CD4-positive, alpha-beta T cell treated with Interleukin-6 for 4 hours (primary cell): ENCODE measurements around the gene RNF222.
A peak's percentile ranks its signal among the peaks of the same experiment; 100 is the strongest.
"Not testable (repeated sequence)": the region's sequence is repeated elsewhere in the genome, so short reads cannot be mapped to it uniquely, and the experiment has no call there.

Experiments
- DNase-seq: peaks from one replicate; pipeline ENCODE4 v3.0.0-alpha.2; 2020; ENCODE audit warnings: mixed read lengths

Gene RNF222

GRCh38 chr17:8378117-8378516 is 19.5 kb downstream of the RNF222 start:
- not testable (repeated sequence) for DNase-seq

GRCh38 chr17:8377422-8377821 is 20.2 kb downstream of the RNF222 start:
- no peak for DNase-seq

- DNase-seq = peak; percentile 92
Measured at GRCh38 chr17:8376271-8377067, 21.2 kb downstream of the RNF222 start, which contains the start of gene KRABD2. Gene KRABD2, minus strand, starts transcription at chr17:8376704.

- DNase-seq = no peak
Measured at GRCh38 chr17:8375738-8376259, 21.8 kb downstream of the RNF222 start.

DNA sequence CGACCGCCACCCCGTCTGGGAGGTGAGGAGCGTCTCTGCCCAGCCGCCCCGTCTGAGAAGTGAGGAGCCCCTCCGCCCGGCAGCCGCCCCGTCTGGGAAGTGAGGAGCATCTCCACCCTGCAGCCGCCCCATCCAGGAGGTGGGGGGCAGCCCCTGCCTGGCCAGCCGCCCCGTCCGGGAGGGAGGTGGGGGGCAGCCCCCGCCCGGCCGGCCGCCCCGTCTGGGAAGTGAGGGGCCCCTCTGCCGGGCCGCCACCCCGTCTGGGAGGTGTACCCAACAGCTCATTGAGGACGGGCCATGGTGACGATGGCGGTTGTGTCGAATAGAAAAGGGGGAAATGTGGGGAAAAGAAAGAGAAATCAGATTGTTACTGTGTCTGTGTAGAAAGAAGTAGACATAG is 23.8 kb downstream of the RNF222 start:
- not testable (repeated sequence) for DNase-seq

DNA sequence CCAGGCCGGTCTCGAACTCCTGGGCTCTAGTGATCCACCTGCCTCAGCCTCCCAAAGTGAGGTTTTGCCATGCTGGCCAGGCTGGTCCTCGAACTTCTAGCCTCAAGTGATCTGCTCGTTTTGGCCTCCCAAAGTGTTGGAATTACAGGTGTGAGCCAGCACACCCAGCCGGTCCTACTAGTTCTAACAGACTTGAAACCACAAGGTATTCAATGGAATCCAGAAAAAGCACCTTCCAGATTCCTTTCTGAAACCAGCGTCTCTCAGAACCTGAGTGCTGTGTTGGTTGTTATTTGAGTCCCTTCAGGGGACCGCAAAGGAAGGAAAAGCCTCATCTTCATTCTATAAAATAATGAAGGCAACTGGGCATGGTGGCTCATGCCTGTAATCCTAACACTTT is 25.2 kb downstream of the RNF222 start:
- DNase-seq = no peak

- DNase-seq = no peak
Measured at GRCh38 chr17:8371786-8372185, 25.8 kb downstream of the RNF222 start.

DNA sequence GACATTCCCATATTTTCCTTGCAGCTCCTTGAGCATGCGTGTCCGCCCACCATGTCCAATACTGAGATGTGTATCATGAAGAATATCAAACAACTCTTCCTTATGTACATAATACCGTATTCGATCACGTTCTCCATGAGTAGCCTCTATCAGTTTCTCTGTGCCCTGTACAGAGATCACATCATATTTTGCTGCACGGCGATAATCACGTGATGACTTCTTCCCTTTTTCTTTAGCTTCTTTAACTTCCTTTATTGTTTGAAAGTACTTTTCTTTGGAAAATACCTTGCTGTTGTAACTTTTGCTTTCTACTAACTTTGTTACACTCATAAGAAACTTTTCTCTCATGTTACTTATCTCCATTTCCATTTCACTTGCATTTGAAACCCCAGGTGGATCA is 27.7 kb downstream of the RNF222 start:
- DNase-seq = no peak

DNA sequence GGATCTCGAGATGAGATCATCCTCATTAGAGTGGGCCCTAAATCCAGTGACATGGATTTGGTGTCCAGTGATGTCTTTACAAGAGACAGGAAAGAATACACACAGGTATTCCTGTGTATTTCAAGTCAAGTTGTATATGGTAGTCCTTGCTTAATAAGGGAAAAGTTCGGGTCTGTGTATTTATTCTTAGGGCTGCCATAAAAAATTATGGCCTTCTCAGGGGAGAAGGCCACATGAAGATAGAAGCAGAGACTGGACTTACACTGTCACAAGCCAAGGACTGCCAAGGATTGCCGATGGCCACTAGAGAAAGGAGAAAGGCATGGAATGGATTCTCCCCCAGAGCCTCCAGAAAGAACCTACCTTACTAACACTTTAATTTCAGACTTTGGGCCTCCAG is 29.4 kb downstream of the RNF222 start:
- no peak for DNase-seq

DNA sequence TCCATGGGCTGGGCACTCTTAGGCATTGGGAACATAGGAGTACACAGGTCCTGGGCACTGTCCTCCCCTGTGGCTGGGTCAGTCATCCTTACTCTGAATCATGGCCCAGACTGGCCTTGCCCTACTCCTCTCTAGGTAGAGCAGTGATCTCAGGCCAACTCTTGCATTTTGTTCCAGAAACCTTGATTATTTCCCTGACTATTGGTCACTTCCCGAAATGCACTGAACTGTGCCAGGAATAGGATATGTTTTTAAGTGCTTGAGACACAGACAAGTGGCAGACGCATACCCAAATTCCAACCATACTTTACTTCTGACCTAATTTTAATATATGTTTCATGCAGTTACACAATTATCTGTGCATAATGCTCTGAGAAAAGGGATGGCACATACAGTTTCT is 31.4 kb downstream of the RNF222 start:
- no peak for DNase-seq

GRCh38 chr17:8365143-8365542 is 32.5 kb downstream of the RNF222 start:
- DNase-seq = no peak

DNA sequence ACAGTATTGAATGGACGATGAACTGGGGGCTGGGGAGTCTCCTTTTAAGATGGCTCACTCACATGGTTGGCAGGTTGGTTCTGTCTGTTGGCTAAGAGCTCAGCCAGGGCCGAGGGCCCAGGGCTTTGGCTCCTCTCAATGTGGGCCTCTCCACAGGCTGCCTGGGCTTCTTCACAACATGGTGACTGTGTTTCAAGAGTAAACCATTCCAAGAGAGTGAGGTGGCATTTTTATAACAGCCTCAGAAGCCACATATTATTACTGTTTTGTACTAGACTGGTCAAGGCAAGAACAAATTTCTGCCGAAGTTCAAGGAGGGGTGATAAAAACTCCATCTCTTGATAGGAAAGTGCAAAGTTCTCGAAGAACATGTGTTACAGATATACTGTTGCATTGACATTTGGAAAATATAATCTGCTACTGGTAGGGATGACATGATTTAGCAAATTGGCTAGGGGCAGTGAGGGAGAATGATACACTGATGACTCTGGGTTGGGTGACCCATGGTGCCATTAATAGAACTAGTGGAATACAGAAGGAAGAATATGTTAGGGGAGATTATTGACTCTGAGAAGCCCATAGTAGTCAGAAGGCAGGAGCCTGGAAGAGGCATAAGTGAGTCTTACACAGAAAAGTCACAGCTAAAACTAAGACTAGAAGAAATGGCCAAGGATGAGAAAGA is 34.8 kb downstream of the RNF222 start:
- no peak for DNase-seq

DNA sequence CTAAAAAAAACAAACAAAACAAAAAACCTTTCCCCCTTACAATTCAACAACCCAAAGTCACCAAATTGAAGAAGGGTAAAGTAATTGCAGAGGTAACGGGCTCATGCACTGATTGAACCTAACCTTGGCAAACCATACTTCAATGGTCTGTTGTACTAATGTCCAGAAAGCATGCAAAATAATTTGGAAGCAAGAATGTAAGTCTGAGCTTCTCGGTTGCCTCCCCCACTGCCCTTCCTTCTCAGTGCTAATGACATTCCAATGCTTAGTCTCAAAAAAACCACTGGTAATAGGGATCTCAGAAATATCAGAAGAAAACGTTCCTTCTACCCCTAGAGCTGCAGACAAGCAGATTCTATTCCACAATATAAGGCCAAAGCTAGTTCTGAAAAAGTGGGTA is 36.9 kb downstream of the RNF222 start:
- no peak for DNase-seq

DNA sequence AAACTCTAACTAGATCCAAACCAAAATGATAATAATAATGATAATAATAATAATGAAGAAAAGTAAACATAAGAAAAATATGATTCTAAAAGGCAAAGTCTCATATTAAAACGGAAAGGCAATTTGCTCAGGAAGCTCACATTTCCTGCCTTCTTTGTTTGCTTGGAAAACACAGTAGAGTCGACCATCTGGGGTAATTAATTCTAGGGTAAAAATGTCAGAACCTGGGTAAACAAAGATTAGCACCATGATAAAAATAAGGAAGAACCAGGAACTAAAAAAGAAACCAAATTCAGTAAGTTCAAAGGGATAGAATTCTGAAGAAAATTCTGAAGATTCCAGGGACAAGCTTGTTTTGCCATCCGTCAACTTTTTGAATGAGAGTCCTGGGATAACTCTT is 37.4 kb downstream of the RNF222 start:
- no peak for DNase-seq

DNA sequence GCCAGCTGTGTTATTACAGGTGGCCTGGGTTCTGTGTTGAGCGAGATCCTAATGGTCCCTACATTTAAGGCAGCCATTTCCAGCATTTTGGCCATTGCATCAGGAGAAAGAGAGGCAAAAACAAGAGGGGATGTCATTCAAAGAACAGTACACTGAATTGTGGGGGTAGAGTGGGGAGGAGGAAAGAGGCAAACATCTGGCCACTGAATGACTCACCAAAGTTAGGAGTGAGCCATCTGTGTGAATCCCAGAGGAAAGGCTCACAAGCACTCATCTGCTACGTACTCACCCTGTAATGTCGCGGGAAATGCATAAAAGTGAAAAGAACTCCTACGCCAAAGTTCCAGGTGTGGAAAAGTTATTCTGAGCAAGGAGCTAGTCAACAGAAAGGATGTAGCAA is 37.9 kb downstream of the RNF222 start:
- no peak for DNase-seq

DNA sequence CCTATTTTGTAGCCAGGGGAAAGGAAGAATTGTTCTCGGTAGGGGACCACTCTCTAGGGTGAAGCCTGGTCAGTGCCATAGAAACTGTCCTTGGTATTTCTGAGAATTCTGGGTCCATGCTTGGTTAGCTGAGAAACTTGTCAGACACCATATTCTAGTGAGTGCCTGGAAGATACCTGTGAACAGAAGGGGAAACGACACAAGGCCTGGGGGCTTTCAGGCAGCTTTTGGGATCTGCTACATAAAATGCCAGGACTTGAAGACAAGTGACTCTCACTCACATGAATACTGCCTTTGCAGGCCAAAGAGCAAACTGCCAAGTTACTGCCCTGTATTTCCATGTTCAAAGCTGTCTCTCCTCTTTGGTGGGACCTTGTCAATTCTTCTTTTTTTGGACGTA is 39.7 kb downstream of the RNF222 start:
- no peak for DNase-seq

DNA sequence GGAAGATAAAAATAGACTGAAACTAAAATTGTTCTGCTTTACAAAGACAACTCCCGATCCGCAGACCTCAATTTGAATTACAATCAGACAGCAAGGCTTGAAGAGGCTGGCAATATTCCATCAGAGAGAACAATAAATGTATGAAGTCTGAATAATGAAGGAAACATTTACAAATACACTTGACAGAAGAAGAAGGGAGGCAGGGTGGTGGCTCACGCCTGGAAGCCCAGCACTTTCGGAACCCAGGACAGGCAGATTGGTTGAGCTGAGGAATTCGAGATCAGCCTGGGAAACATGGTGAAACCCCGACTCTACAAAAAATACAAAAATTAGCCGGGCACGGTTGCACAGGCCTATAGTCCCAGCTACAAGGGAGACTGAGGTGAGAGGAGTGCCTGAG is 43.4 kb downstream of the RNF222 start:
- no peak for DNase-seq

DNA sequence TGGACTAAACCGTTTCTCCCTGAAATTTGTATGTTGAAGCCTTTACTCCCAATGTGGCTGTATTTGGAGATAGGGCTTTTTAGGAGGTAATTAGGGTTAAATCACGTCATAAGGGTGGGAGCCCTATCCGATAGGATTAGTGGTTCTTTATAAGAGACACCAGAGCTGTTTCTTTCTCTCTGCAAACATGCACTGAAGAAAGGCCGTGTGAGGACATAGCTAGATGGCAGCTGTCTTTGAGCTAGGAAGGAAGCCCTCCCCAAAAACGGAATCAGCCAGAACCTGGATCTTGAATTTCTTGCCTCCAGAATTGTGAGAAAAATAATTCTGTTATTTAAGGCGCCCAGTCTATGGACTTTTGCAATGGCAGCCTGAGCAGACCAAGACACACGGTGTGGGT is 43.9 kb downstream of the RNF222 start:
- DNase-seq = no peak

GRCh38 chr17:8350339-8350738 is 47.3 kb downstream of the RNF222 start:
- no peak for DNase-seq

DNA sequence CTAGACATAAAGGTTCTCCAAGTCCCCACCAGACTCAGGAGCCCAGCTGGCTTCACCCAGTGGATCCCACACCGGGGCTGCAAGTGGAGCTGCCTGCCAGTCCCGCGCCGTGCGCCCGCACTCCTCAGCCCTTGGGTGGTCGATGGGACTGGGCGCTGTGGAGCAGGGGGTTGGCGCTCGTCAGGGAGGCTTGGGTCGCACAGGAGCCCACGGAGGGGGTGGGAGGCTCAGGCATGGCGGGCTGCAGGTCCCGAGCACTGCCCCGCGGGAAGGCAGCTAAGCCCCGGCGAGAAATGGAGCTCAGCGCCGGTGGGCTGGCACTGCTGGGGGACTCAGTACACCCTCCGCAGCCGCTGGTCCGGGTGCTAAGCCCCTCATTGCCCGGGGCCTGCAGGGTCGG is 50.6 kb downstream of the RNF222 start:
- not testable (repeated sequence) for DNase-seq

DNA sequence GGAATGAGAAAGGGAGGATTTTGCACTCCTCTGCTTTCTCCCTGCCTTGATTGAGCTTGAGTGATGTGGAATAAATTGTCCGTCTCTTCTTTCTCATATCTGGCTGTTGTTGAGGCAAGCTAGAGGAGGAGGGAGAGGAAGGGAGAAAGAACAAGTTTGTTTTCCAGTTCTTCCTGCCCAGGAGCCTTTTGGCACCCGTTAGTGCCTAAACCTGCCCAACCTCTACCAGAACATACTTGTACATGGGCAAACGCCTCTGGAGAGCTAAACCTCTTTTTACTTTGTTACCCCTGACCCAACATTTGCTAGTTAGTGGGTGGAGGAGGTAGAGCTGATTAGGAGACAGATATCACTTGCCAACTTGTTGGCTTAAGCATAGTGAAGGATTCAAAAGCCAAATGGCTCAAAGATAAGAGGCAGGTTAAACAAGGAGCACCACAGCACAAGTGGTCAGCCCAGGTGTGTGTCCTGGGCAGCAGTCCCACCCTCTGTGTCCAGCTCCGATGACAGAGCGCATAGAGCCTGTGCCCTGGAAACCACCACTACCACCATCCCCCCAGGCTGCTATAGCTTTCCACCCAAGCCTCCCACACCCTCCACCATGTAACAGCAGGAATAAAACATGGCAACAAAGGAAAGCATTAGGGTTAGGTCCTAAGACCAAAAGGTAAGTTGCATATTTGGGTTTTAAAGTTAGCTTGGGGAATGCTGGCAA is 51.5 kb downstream of the RNF222 start:
- DNase-seq = no peak

- no peak for DNase-seq
Measured at GRCh38 chr17:8345052-8345690, 52.5 kb downstream of the RNF222 start.

- DNase-seq = no peak
Measured at GRCh38 chr17:8341456-8341855, 56.2 kb downstream of the RNF222 start.
